Measurements from ENCODE around the gene TRAF6. TPM values are rescaled to one million over a fixed set of nuclear protein-coding genes. Genes with fewer than 3 reads are reported as not detected.
A peak's percentile ranks its signal among the peaks of the same experiment; 100 is the strongest.
"Not testable (repeated sequence)": the region's sequence is repeated elsewhere in the genome, so short reads cannot be mapped to it uniquely, and the experiment has no call there.

The TRAF6 gene, protein sequence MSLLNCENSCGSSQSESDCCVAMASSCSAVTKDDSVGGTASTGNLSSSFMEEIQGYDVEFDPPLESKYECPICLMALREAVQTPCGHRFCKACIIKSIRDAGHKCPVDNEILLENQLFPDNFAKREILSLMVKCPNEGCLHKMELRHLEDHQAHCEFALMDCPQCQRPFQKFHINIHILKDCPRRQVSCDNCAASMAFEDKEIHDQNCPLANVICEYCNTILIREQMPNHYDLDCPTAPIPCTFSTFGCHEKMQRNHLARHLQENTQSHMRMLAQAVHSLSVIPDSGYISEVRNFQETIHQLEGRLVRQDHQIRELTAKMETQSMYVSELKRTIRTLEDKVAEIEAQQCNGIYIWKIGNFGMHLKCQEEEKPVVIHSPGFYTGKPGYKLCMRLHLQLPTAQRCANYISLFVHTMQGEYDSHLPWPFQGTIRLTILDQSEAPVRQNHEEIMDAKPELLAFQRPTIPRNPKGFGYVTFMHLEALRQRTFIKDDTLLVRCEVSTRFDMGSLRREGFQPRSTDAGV
- total RNA-seq, result 9.0 and 10.2 TPM in 2 replicates

DNA sequence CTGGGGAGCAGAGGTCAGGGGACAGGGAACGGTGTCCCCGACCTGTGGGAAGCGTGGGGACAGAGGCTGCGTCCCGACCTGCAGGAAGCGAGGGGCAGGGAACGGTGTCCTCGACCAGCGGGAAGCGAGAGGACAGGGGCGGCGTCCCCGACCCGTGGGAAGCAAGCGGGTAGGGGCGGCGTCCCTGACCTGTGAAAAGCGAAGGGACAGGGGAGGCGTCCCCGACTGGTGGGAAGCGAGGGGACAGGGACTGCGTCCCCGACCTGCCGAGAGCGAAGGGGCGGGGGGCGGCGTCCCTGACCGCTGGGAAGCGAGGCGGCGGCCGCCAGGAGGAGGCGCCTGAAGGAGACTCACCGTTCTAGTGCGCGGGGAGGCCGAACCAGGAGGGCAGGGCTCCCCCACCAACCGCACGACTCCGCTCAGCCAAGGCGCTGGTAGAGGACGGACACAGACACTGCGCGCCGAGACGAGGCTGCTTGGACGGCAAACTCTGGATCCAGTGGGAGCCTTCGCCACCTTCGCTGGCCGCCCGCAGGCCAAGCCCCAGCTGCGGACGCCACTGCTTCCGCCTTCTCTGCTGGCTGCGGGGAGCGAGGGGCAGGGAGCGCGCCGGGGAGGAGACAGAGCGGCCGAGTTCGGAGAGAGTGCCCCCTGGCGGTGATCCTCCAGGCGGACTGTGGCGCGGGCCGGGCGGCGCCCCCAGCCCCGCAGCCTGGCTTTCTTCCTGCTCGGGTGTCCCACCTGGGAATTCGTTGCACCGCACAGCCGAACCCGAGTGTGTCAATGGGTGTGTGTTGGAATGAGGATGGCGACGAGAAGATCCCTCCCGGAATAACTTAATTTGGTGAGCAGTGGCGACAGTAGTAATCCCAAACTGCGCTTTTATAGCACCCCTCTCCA is at the start of gene TRAF6:
TSS of gene TRAF6 (minus strand) at position 579 of the 900 bp plus-strand sequence. CDS start 8,757 bp downstream, outside the sequence.
- intact Hi-C loops (cut with micrococcal nuclease), result loop anchor here (1.0 to 5.0 kb wide), 2 partner anchors 47 to 221 kb away; partner anchors contain the start of gene COMMD9
- H3K27me3 Mint-ChIP-seq (ENCODE audit: low read depth), result peaks cover 6% of the 10 kb centered on the region
- H3K4me3 Mint-ChIP-seq (ENCODE audit: low read depth), result peak within 1 kb of the TSS; percentile 97
- H3K27ac Mint-ChIP-seq, result peak within 1 kb of the TSS; percentile 92
- H3K9me3 Mint-ChIP-seq, result no peaks in the 10 kb centered on the region
- H3K36me3 Mint-ChIP-seq (ENCODE audit: low read depth), result peaks cover 8% of the 10 kb centered on the region
- peaks cover 25% of the 10 kb centered on the region for H3K4me1 Mint-ChIP-seq (ENCODE audit: low read depth)
- DNase-seq (ENCODE audit: low spot score), result peak; percentile 84

DNA sequence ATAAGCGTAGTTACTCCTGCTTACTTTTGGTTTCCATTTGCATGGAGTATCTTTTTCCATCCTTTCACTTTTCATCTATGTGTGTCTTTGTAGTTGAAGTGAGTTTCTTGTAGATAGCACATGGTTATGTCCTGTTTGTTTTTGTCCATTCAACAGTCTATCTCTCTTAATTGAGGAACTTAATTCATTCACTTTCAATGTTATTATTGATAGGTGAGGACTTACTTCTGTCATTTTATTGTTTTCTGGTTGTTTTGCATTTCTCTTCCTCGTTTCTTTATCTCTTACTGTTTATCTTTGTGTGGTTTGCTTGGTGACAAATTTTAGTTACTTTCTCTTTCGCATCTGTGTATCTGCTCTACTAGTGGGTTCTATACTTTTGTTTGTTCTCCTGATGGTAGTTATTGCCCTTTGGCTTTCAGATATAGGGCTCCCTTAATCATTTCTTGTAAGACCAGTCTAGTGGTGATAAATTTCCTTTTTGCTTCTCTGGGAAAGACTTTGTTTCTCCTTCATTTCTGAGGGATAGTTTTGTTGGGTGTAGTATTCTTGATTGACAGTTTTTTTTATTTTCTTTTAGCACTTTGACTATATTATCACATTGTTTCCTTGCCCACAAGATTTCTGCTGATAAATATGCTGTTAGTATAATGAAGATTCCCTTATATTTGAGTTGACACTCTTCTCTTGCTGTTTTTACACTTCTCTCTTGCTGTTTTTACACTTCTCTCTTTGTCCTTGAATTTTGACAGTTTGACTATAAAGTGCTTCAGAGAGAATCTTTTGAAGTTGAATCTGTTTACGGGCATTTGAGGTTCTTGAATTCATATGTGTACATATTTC is 48.7 kb upstream of the TRAF6 start:
- H3K4me1 Mint-ChIP-seq (ENCODE audit: low read depth), result peaks cover 28% of the 10 kb centered on the region
- intact Hi-C loops (cut with micrococcal nuclease), result loop anchor here (5.0 kb wide), 2 partner anchors 46 to 206 kb away; partner anchors contain the start of gene TRAF6

DNA sequence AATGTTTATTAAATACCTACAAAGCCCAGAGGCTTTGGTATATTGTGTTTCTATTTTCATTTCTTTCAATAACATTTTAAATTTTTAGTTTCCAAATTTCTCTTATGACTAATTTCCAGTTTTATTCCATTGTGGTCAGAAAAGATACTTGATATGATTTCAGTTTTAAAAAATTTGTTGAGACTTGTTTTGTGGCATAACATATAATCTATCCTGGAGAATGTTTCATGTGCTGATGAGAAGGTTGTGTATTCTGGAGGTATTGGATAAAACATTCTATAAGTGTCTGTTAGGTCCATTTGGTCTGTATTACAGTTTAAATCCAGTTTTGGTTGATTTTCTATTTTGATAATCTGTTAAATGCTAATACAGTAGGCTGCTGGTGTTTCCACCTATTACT is 47.9 kb upstream of the TRAF6 start:
- intact Hi-C loops (cut with micrococcal nuclease), result loop anchor here (5.0 kb wide), 2 partner anchors 46 to 206 kb away; partner anchors contain the start of gene TRAF6
- Mint-ChIP-seq H3K4me1 (ENCODE audit: low read depth) (peaks cover 28% of the 10 kb centered on the region), H3K27ac (no peak overlapping the region), H3K9me3 (peaks cover 28% of the 10 kb centered on the region), H3K36me3 (ENCODE audit: low read depth) (peaks cover 4% of the 10 kb centered on the region), H3K27me3 (ENCODE audit: low read depth) (peaks cover 22% of the 10 kb centered on the region), H3K4me3 (ENCODE audit: low read depth) (no peak overlapping the region)
- DNase-seq (ENCODE audit: low spot score), result no peak

More for the DNA sequence above, 48.7 kb upstream of the TRAF6 start:
- no peak for DNase-seq (ENCODE audit: low spot score)
- H3K36me3 Mint-ChIP-seq (ENCODE audit: low read depth), result peaks cover 4% of the 10 kb centered on the region
- H3K27ac Mint-ChIP-seq, result peak overlapping the region; percentile 60
- H3K27me3 Mint-ChIP-seq (ENCODE audit: low read depth), result peaks cover 24% of the 10 kb centered on the region
- peaks cover 28% of the 10 kb centered on the region for H3K9me3 Mint-ChIP-seq
- H3K4me3 Mint-ChIP-seq (ENCODE audit: low read depth), result peak overlapping the region; percentile 60

DNA sequence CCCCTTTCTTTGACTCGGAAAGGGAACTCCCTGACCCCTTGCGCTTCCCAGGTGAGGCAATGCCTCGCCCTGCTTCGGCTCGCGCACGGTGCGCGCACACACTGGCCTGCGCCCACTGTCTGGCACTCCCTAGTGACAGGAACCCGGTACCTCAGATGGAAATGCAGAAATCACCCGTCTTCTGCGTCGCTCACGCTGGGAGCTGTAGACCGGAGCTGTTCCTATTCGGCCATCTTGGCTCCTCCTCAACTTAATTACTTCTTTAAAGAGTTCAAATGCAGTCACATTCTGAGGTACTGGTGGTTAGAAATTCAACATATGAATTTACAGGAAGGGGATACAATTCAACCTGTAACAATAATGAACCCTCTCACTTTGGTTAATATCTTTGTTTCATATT is 47.3 kb upstream of the TRAF6 start:
- H3K4me1 Mint-ChIP-seq (ENCODE audit: low read depth), result peaks cover 28% of the 10 kb centered on the region
- H3K36me3 Mint-ChIP-seq (ENCODE audit: low read depth); H3K27ac Mint-ChIP-seq; DNase-seq (ENCODE audit: low spot score); H3K4me3 Mint-ChIP-seq (ENCODE audit: low read depth): not testable (repeated sequence)
- intact Hi-C loops (cut with micrococcal nuclease), result loop anchor here (5.0 kb wide), 2 partner anchors 45 to 205 kb away; partner anchors contain the start of gene TRAF6
- H3K27me3 Mint-ChIP-seq (ENCODE audit: low read depth), result peaks cover 18% of the 10 kb centered on the region
- peaks cover 28% of the 10 kb centered on the region for H3K9me3 Mint-ChIP-seq

DNA sequence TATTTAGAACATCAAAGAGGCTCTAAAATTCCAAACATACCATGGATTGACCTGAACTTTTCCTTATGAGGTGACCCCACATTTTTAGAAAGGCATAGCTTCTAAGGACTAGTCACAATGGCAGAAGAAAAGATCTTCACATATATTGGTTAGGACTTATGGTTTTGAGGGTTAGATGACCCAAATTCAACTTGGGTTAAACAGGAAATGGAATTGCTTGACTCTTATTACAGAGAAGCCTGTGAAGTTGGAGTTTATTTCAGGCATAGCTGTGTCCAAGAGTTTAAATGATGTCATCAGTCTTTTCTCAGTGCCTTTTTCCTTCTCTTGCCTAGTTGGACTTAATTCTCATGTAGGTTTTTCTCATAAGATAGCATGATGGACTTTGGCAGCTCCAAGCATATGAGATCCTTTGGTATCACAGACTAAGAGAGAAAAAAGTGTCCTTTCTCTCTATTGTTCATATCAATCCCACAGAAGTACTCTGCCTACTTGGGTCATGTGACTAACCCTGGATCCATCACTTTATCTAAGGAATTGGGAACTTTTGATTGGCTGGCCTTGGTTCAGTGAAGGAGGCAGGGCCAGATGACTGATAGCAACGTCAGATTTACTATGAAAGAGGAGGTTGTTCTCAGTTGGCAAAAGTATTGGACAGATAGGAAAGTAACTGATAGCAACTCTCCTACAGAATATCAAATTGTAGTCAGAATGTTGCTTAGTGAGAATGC is 40.5 kb upstream of the TRAF6 start:
- Mint-ChIP-seq H3K36me3 (ENCODE audit: low read depth) (no peaks in the 10 kb centered on the region), H3K27ac (no peak overlapping the region), H3K4me1 (ENCODE audit: low read depth) (no peaks in the 10 kb centered on the region), H3K27me3 (ENCODE audit: low read depth) (peaks cover 38% of the 10 kb centered on the region), H3K4me3 (ENCODE audit: low read depth) (no peak overlapping the region), H3K9me3 (no peaks in the 10 kb centered on the region)
- intact Hi-C loops (cut with micrococcal nuclease), result no loop called here
- DNase-seq (ENCODE audit: low spot score), result no peak

DNA sequence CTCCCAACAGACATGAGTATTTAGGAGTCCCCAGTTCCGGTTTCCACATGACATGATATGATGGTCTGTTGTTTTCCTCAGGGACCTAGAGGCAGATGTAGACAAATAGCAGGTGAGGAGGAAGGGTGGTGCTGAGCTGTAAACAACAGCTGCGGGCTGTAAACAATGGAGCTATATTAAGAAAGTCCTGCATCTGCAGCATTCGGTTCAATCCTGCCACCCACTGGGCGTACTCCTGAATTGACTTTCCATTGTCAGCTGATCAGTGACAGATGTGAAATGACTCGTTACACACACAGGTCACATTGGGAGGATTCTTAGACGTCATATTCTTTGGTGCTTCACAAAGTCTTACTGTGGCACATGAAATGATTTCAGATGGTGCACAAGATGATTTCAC is 30.9 kb upstream of the TRAF6 start:
- peak; percentile 31 for DNase-seq (ENCODE audit: low spot score)
- peaks cover 10% of the 10 kb centered on the region for H3K4me1 Mint-ChIP-seq (ENCODE audit: low read depth)
- H3K9me3 Mint-ChIP-seq, result no peaks in the 10 kb centered on the region
- intact Hi-C loops (cut with micrococcal nuclease), result no loop called here
- H3K4me3 Mint-ChIP-seq (ENCODE audit: low read depth), result no peak overlapping the region
- no peaks in the 10 kb centered on the region for H3K36me3 Mint-ChIP-seq (ENCODE audit: low read depth)
- peaks cover 22% of the 10 kb centered on the region for H3K27me3 Mint-ChIP-seq (ENCODE audit: low read depth)
- no peak overlapping the region for H3K27ac Mint-ChIP-seq

DNA sequence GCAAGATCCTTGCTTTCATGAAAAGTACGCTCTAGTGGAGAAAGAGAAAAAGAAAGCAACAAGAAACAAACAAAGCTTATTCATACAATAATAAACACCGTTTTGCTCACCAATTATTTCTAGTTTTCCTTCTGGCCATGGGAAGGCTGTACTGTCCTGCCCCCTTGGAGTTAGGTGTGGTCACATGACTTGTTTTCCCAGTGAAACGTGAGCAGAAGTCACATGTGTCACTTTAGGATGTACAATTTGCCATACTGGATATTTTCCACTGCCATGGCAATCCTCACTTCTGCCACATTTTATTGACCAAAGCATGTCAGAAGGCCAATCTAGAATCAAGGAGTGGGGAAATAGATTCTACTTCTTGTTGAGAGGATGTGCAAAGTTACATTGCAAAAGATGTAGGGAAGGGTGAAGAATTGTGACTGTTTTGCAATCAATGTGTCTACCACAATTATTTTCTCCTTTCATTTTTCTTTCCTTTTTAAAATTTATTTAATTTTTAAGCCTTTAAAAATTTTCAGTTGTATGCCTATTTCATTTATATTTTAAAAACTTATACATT is 24.3 kb upstream of the TRAF6 start:
- no peak overlapping the region for H3K4me3 Mint-ChIP-seq (ENCODE audit: low read depth)
- no peak for DNase-seq (ENCODE audit: low spot score)
- peaks cover 13% of the 10 kb centered on the region for H3K27me3 Mint-ChIP-seq (ENCODE audit: low read depth)
- H3K36me3 Mint-ChIP-seq (ENCODE audit: low read depth), result no peaks in the 10 kb centered on the region
- H3K9me3 Mint-ChIP-seq, result no peaks in the 10 kb centered on the region
- no peak overlapping the region for H3K27ac Mint-ChIP-seq
- intact Hi-C loops (cut with micrococcal nuclease), result no loop called here
- no peaks in the 10 kb centered on the region for H3K4me1 Mint-ChIP-seq (ENCODE audit: low read depth)

DNA sequence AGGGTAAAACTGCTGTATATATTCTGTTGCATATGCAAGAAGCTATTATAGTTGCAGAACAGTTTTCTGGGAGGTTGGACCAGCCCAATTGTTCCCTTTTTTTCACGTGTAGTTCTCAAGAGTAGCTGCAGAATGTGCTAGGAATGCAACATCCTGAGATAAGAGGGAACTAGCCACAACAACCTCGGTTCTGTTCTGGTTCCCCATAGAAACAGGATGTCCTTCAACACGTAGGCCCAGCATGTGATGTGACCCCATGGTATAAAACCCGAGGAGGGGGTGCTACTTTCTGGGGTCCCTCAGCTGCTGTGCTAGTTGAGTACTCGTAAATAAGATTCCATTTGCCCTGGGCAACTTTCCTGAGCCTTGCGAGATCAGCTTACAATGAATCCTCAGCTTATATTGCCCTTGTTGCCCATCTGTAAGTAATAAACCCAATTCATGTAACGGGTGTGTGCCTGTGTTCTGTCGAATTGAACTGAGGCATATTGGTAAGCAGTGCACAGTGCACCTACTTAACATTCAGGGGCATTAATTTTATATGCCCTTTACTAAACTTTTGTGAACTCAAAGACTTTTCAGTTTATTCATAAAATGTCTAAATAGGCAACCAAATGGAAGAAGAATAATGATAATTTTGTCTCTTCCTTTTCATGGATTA is 23.0 kb upstream of the TRAF6 start:
- H3K27me3 Mint-ChIP-seq (ENCODE audit: low read depth), result peaks cover 15% of the 10 kb centered on the region
- no peaks in the 10 kb centered on the region for H3K4me1 Mint-ChIP-seq (ENCODE audit: low read depth)
- no peak overlapping the region for H3K4me3 Mint-ChIP-seq (ENCODE audit: low read depth)
- intact Hi-C loops (cut with micrococcal nuclease), result no loop called here
- no peak overlapping the region for H3K27ac Mint-ChIP-seq
- no peaks in the 10 kb centered on the region for H3K9me3 Mint-ChIP-seq
- no peak for DNase-seq (ENCODE audit: low spot score)
- H3K36me3 Mint-ChIP-seq (ENCODE audit: low read depth), result no peaks in the 10 kb centered on the region

DNA sequence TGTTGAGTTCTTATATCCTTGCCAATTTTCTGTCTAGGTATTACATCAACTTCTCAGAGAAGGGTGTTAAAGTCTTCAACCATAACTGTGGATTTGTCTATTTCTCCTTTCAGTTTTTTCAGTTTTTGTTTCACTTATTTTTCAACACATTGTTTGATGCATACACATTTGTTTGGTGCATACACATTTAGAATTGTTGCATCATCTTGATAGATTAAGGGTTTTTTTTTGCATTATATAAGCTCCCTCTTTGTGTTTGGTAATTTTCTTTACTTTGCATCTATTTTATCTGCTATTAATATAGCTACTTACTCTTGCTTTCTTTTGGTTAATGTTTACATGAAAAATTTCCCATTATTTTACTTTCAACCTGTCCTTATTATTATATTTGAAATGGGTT is 20.8 kb upstream of the TRAF6 start:
- H3K27ac Mint-ChIP-seq, result no peak overlapping the region
- H3K4me3 Mint-ChIP-seq (ENCODE audit: low read depth), result no peak overlapping the region
- no peak for DNase-seq (ENCODE audit: low spot score)
- H3K27me3 Mint-ChIP-seq (ENCODE audit: low read depth), result peaks cover 10% of the 10 kb centered on the region
- no peaks in the 10 kb centered on the region for H3K36me3 Mint-ChIP-seq (ENCODE audit: low read depth)
- no peaks in the 10 kb centered on the region for H3K9me3 Mint-ChIP-seq
- H3K4me1 Mint-ChIP-seq (ENCODE audit: low read depth), result no peaks in the 10 kb centered on the region
- intact Hi-C loops (cut with micrococcal nuclease), result no loop called here

DNA sequence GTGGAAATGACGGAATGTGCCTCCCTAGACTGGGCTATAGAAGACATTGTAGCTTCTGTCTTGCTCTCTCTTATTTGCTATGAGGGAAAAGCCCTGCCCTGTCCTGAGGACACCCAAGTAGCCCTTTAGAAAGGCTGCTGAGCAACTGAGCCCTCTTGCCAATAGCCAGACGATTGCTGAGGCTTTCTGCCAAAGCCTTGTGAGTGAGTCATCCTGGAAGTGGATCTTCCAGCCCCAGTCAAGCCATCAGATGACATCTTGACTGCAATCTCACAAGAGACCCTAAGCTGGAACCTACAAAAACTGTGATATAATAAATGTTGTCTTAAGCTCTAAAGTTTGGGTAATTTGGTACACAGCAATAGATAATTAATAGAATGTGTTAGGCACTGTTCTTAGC is 3.9 kb upstream of the TRAF6 start:
- no peak for DNase-seq (ENCODE audit: low spot score)
- Mint-ChIP-seq H3K36me3 (ENCODE audit: low read depth) (no peaks in the 10 kb centered on the region), H3K4me3 (ENCODE audit: low read depth) (no peak overlapping the region), H3K27ac (no peak overlapping the region), H3K9me3 (no peaks in the 10 kb centered on the region), H3K4me1 (ENCODE audit: low read depth) (peaks cover 6% of the 10 kb centered on the region), H3K27me3 (ENCODE audit: low read depth) (peaks cover 6% of the 10 kb centered on the region)
- intact Hi-C loops (cut with micrococcal nuclease), result loop anchor here (5.0 kb wide), 1 partner anchor 43 kb away; no protein-coding TSS in a partner anchor

DNA sequence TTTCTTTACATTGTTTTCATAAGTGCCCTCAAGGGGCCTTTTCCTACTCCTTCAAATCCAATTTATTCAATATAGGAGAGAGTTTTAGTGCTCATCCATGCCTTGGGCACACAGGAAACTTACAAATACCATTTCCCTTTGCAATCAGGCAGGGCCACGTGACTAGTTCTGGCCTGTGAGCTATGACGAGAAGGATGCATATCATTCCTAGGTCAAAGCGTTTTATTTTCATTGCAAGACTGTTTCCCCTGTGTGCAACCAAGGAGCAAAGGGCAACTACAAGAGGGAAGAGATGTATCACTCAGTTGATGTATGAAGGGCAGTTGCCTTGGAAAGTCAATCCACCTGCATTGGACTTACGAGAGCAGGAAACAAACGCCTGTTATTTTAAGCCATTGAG is 1.9 kb upstream of the TRAF6 start:
- H3K4me3 Mint-ChIP-seq (ENCODE audit: low read depth), result no peak overlapping the region
- intact Hi-C loops (cut with micrococcal nuclease), result loop anchor here (5.0 kb wide), 1 partner anchor 45 kb away; no protein-coding TSS in a partner anchor
- DNase-seq (ENCODE audit: low spot score), result no peak
- no peak overlapping the region for H3K27ac Mint-ChIP-seq
- no peaks in the 10 kb centered on the region for H3K9me3 Mint-ChIP-seq
- H3K4me1 Mint-ChIP-seq (ENCODE audit: low read depth), result peaks cover 16% of the 10 kb centered on the region
- H3K27me3 Mint-ChIP-seq (ENCODE audit: low read depth), result peaks cover 6% of the 10 kb centered on the region
- no peaks in the 10 kb centered on the region for H3K36me3 Mint-ChIP-seq (ENCODE audit: low read depth)

Data from activated T-helper 2 cell treated with anti-CD3 and anti-CD28 coated beads, Interferon-gamma antibody, Interleukin-2, Interleukin-4, amounts not matched to agents 10 μg/mL and 5 μg/mL and 100 μg/mL, durations not matched to agents 14 hours and 24 hours and 36 hours (primary cell).